Sigmoid colon (tissue), 4 donors: ENCODE measurements around the gene FGF14.

Experiments used
- POLR2A ChIP-seq, 2 donors: fragments of 450-650 bp; IDR thresholded peaks; one replicate each; pipeline ENCODE4 v1.6.1; 2016; ENCODE audit warnings: antibody characterized with exemption in 2 of 2, mild to moderate bottlenecking in 2 of 2, moderate library complexity in 2 of 2
- POLR2AphosphoS5 ChIP-seq, 4 donors: sonication (generic); formaldehyde crosslinking; IDR thresholded peaks; one replicate each; pipeline ENCODE4 v1.6.1; 2017; ENCODE audit warnings: antibody characterized with exemption in 4 of 4
- TF ChIP-seq, protein P1 (sequence below), 4 experiments: fragments of 450-650 bp in 3 of 4; fragments of 200-600 bp in 1 of 4; IDR thresholded peaks; one replicate each; pipeline ENCODE4 v1.5.1; 2016 to 2019; ENCODE audit warnings: antibody characterized with exemption in 4 of 4, mild to moderate bottlenecking in 3 of 4, moderate library complexity in 2 of 4

DNA sequence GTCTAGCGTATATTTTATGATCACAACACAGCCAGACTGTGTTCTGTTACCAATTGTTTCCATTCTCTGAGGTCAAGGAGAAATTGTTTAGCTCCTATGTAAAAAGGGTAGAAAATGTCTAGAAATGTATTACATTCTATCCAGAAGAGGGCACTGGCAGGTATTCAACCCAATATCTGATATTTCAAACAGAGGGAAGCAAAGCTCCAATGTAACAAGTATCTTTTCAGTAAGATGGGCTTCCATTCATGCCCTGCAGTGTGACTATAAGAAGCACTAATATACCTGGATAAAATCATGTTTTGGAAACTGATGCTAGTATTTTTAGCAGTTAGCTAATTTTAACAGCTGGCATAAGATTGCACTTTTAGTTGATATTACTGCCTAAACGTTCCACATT, 312.7 kb downstream of the FGF14 start:
- TF ChIP-seq POLR2A (IDR thresholded peaks at IDR 0.05) (no peak), POLR2AphosphoS5 (IDR thresholded peaks at IDR 0.05) (no peak)
- TF ChIP-seq, protein P1, sequence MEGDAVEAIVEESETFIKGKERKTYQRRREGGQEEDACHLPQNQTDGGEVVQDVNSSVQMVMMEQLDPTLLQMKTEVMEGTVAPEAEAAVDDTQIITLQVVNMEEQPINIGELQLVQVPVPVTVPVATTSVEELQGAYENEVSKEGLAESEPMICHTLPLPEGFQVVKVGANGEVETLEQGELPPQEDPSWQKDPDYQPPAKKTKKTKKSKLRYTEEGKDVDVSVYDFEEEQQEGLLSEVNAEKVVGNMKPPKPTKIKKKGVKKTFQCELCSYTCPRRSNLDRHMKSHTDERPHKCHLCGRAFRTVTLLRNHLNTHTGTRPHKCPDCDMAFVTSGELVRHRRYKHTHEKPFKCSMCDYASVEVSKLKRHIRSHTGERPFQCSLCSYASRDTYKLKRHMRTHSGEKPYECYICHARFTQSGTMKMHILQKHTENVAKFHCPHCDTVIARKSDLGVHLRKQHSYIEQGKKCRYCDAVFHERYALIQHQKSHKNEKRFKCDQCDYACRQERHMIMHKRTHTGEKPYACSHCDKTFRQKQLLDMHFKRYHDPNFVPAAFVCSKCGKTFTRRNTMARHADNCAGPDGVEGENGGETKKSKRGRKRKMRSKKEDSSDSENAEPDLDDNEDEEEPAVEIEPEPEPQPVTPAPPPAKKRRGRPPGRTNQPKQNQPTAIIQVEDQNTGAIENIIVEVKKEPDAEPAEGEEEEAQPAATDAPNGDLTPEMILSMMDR (IDR thresholded peaks at IDR 0.05), result no peak
